Skeletal muscle satellite cell (primary cell): ENCODE results near the gene TNNI3K.

ENCODE experiments used
- H3K27me3 ChIP-seq: 2 replicates; pipeline ENCODE4 v1.7.0; 2013; ENCODE audit warnings: low read length; ENCODE audit not compliant: control insufficient read depth, insufficient read depth
- H3K36me3 ChIP-seq: 2 replicates; pipeline ENCODE4 v1.7.0; 2013; ENCODE audit warnings: mild to moderate bottlenecking, control low read depth, low read length; ENCODE audit not compliant: insufficient read depth
- H3K4me1 ChIP-seq: 2 replicates; pipeline ENCODE4 v1.7.0; 2013; ENCODE audit warnings: low read length; ENCODE audit not compliant: control insufficient read depth, insufficient read depth
- H3K4me2 ChIP-seq: 2 replicates; pipeline ENCODE4 v1.7.0; 2013; ENCODE audit warnings: mild to moderate bottlenecking, low read length
- H3K4me3 ChIP-seq: 2 replicates; pipeline ENCODE4 v1.7.0; 2013; ENCODE audit warnings: low read length
- H3K9ac ChIP-seq: 2 replicates; pipeline ENCODE4 v1.7.0; 2013; ENCODE audit warnings: mild to moderate bottlenecking, low read depth, low read length, moderate library complexity
- H3K9me3 ChIP-seq: replicated peaks from 2 replicates; pipeline ENCODE4 v1.7.0; 2013; ENCODE audit warnings: mild to moderate bottlenecking, control low read depth, low read length

TNNI3K gene

GRCh38 chr1:74317663-74318062 lies 82.5 kb downstream of the TNNI3K start:
- Histone ChIP-seq H3K9ac (no peak overlapping the region), H3K27me3 (no peaks in the 10 kb centered on the region), H3K4me3 (no peak overlapping the region), H3K36me3 (no peaks in the 10 kb centered on the region), H3K9me3 (no peaks in the 10 kb centered on the region), H3K4me2 (no peak overlapping the region), H3K4me1 (no peaks in the 10 kb centered on the region)

GRCh38 chr1:74323937-74324473 lies 88.8 kb downstream of the TNNI3K start:
- Histone ChIP-seq H3K4me3 (no peak overlapping the region), H3K27me3 (no peaks in the 10 kb centered on the region)

GRCh38 chr1:74324684-74325448 lies 89.7 kb downstream of the TNNI3K start:
- no peak overlapping the region for H3K4me2 ChIP-seq
- H3K4me3 ChIP-seq: no peak overlapping the region
- H3K27me3 ChIP-seq: no peaks in the 10 kb centered on the region
- no peaks in the 10 kb centered on the region for H3K36me3 ChIP-seq
- no peaks in the 10 kb centered on the region for H3K9me3 ChIP-seq
- H3K9ac ChIP-seq: no peak overlapping the region
- H3K4me1 ChIP-seq: no peaks in the 10 kb centered on the region

More at GRCh38 chr1:74323937-74324473, 88.8 kb downstream of the TNNI3K start:
- Histone ChIP-seq H3K36me3 (no peaks in the 10 kb centered on the region), H3K9ac (no peak overlapping the region), H3K4me2 (no peak overlapping the region), H3K4me1 (no peaks in the 10 kb centered on the region), H3K9me3 (no peaks in the 10 kb centered on the region)

GRCh38 chr1:74328851-74329250 lies 93.7 kb downstream of the TNNI3K start:
- H3K36me3 ChIP-seq: no peaks in the 10 kb centered on the region
- no peak overlapping the region for H3K9ac ChIP-seq
- no peak overlapping the region for H3K4me2 ChIP-seq
- H3K4me1 ChIP-seq: peaks cover 2% of the 10 kb centered on the region
- no peaks in the 10 kb centered on the region for H3K27me3 ChIP-seq
- no peak overlapping the region for H3K4me3 ChIP-seq
- no peaks in the 10 kb centered on the region for H3K9me3 ChIP-seq

- Histone ChIP-seq H3K4me1 (peaks cover 3% of the 10 kb centered on the region), H3K4me2 (no peak overlapping the region), H3K27me3 (no peaks in the 10 kb centered on the region), H3K36me3 (no peaks in the 10 kb centered on the region), H3K9ac (no peak overlapping the region), H3K9me3 (no peaks in the 10 kb centered on the region), H3K4me3 (no peak overlapping the region)
These were observed 98.1 kb downstream of the TNNI3K start for GRCh38 chr1:74333244-74333643.

- Histone ChIP-seq H3K27me3 (no peaks in the 10 kb centered on the region), H3K36me3 (no peaks in the 10 kb centered on the region), H3K4me3 (no peak overlapping the region), H3K9ac (no peak overlapping the region), H3K4me2 (no peak overlapping the region), H3K4me1 (peaks cover 7% of the 10 kb centered on the region), H3K9me3 (no peaks in the 10 kb centered on the region)
These were observed 99.0 kb downstream of the TNNI3K start for GRCh38 chr1:74334147-74334546.

GRCh38 chr1:74340656-74341055 lies 105.5 kb downstream of the TNNI3K start:
- no peaks in the 10 kb centered on the region for H3K36me3 ChIP-seq
- H3K4me2 ChIP-seq: no peak overlapping the region
- H3K27me3 ChIP-seq: no peaks in the 10 kb centered on the region
- H3K9ac ChIP-seq: no peak overlapping the region
- no peaks in the 10 kb centered on the region for H3K9me3 ChIP-seq
- peaks cover 4% of the 10 kb centered on the region for H3K4me1 ChIP-seq
- H3K4me3 ChIP-seq: no peak overlapping the region

- no peak overlapping the region for H3K4me3 ChIP-seq
- H3K4me2 ChIP-seq: no peak overlapping the region
- H3K9me3 ChIP-seq: no peaks in the 10 kb centered on the region
- no peaks in the 10 kb centered on the region for H3K27me3 ChIP-seq
- no peaks in the 10 kb centered on the region for H3K36me3 ChIP-seq
- H3K9ac ChIP-seq: no peak overlapping the region
- H3K4me1 ChIP-seq: peaks cover 4% of the 10 kb centered on the region
These were observed 106.6 kb downstream of the TNNI3K start for GRCh38 chr1:74341702-74342339.

- Histone ChIP-seq H3K4me1 (peaks cover 4% of the 10 kb centered on the region), H3K4me3 (no peak overlapping the region), H3K27me3 (no peaks in the 10 kb centered on the region), H3K36me3 (no peaks in the 10 kb centered on the region), H3K9me3 (no peaks in the 10 kb centered on the region), H3K9ac (no peak overlapping the region), H3K4me2 (no peak overlapping the region)
These were observed 108.0 kb downstream of the TNNI3K start for GRCh38 chr1:74343216-74343615.

GRCh38 chr1:74344387-74344786 lies 109.2 kb downstream of the TNNI3K start:
- no peaks in the 10 kb centered on the region for H3K9me3 ChIP-seq
- H3K4me3 ChIP-seq: no peak overlapping the region
- H3K9ac ChIP-seq: no peak overlapping the region
- H3K27me3 ChIP-seq: no peaks in the 10 kb centered on the region
- H3K4me2 ChIP-seq: no peak overlapping the region
- no peaks in the 10 kb centered on the region for H3K36me3 ChIP-seq
- H3K4me1 ChIP-seq: no peaks in the 10 kb centered on the region

GRCh38 chr1:74356493-74356892 lies 121.3 kb downstream of the TNNI3K start:
- no peak overlapping the region for H3K4me3 ChIP-seq
- H3K9me3 ChIP-seq: no peaks in the 10 kb centered on the region
- no peak overlapping the region for H3K9ac ChIP-seq
- H3K27me3 ChIP-seq: no peaks in the 10 kb centered on the region
- no peaks in the 10 kb centered on the region for H3K36me3 ChIP-seq
- H3K4me2 ChIP-seq: no peak overlapping the region
- H3K4me1 ChIP-seq: peaks cover 8% of the 10 kb centered on the region
